Activated CD4-positive, alpha-beta T cell treated with anti-CD3 and anti-CD28 coated beads, Interleukin-2, amount 50 U/mL, for 1 hour (primary cell): ENCODE results near the gene FAM209B.
"Not testable (repeated sequence)": the region's sequence is repeated elsewhere in the genome, so short reads cannot be mapped to it uniquely, and the experiment has no call there.

Experiments
- DNase-seq: peaks from one replicate; pipeline ENCODE4 v3.0.0-alpha.2; 2020

The FAM209B gene

DNA sequence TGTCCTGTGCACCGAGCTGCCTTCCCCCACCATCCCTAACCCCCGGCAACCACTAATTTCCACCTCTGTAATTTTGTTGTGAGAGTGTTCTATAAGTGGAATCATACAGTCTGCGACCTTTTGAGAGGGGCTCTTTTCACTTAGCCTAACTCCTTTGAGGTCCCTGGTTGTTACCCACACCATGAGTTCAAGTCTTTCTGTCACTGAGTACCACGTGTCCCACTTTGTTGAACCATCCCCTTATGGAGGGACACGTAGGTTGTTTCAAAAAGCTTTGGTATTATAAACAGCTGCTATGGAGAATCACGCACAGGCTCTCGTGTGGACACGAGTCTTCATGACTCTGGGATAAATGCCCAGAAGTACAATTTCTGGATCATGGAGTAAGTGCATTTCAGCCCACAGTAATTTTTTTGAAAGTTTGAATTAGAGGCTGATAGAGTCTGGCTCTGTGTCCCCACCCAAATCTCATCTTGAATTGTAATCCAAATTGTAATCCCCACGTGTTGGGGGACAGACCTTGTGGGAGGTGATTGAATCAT, 9.5 kb downstream of the FAM209B start:
- DNase-seq = no peak

DNA sequence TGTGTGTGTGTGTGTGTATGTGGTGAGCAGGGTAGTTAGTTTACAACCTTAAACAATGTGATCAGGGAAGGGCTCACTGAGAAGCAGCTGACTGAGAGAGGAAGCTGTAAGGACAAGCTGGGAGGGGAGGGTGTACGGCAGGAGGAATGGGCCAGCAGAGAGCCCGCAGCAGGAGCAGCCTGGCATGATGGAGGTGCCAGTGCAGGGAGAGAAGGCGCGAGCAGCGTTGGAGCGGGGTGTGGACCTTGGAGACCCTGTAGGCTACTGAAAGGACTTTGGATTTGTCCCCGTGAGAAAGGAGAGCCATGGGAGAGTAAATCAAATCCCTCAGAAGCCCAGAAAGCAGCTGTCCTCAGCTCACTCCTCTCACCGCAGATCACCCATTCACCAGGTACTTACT, 18.5 kb downstream of the FAM209B start:
- DNase-seq = no peak

DNA sequence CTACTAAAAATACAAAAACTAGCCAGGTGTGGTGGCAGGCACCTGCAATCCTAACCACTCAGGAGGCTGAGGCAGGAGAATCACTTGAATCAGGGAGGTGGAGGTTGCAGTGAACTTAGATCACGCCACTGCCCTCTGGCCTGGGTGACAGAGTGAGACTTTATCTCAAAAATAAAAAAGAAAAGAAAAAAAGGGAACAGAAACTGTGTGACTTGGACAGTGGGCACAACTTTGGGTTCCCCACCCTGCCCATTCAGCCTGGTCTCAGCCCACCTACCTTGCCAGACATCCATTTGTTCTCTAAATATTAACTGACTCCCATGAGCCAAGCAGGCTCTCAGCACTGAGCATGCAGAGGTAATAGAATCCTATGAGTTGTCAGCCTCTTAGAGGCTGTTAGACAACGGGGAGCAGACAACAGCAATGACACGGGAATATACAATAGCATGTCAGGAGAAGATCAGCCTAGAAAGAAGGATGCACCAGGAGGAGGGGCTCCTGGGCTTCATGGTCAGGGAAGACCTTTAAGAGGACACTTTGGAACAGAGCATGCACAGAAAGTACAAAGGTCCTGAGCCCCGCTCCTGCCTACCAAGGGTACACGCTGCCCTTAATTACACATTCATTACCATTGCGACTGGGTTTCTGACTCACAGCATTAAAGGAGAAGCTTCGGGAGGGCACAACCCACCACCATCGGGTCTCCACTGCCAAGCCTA, 20.0 kb downstream of the FAM209B start:
- DNase-seq = no peak

DNA sequence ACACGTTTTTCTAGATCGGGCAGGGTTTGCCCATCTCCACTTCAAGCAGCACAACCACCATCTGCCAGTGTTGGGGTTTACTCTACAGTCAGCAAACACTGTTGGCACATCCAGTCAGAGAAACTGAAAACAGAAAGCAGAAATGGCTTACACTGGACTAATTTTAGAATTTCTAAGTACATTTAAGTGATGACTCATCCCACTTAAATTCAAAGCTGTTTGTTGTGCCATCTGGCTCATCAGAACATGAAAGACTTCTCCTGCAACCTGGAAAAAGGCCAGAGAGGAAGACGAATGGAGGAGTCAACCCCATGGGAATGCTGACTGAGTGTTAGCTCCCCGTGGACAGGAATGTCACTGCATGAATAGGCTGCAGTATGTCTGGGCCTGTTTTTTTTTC, 21.8 kb downstream of the FAM209B start:
- no peak for DNase-seq

DNA sequence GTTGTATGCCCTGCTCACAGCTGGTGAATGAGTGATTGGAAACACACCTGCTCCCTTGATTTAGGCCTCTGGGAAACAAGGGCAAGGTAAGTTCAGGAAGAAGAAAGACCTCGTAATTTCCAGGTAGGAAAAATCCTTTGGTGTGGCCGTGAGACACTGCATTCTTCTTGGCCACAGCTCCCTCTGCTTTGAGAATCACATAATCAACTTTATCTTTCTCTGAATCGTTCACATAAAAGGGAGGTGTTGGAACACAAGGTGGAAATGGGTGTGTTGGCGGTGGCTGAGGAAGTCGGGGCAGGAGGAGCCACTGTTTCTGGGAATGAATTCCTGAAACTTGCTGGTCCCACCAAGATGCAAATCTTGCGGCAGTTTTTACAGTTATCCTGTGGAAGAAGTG, 25.9 kb downstream of the FAM209B start:
- DNase-seq = no peak

DNA sequence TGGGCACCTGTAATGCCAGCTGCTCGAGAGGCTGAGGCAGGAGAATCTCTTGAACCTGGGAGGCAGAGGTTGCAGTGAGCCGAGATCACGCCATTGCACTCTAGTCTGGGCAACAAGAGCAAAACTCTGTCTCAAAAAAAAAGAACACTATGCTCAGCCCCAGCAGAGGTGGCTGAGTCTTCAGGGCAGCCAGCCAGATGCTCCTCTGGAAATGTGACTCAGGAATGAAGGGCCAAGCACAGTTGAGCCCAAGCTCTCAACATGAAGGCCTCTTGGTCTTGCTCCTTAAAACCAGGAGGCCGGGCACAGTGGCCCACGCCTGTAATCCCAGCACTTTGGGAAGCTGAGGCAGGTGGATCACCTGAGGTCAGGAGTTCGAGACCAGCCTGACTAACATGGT, 31.5 kb downstream of the FAM209B start:
- not testable (repeated sequence) for DNase-seq

DNA sequence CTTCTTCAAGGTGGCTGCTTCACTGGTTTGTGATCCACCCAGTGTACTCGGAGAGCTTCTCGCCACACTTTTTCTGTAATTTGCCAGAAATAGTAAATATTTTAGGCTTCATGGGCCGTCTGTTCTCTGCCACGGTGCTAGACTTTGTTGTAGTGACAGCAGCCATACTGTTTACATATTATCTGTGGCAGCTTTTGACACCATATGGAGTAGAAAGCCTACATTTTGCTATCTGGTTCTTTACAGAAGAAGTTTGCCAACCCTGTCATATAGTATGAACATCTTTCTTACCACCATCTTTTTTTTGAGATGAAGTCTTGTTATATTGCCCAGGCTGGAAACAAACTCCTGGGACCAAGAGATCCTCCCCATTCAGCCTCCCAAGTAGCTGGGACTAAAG, 32.5 kb downstream of the FAM209B start:
- no peak for DNase-seq

DNA sequence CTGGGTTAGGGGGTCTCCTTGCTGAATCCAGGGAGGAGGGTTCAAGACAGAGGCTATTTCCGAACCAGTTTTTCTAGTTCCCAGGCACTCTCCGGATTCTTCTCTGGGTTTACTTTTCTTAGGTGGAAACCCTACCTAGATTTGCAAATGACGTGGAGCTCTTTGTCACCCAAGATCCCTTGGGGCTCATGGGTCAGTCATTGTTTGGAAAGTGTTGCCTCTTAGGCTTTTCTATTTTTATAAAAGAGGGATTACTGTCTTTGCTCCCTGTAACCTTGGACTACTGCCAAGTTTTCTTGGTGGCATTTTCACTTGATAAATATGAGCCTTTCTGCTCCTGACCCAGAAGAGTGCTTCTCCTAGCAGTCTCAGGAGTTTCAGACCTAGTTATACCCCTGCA, 33.6 kb downstream of the FAM209B start:
- no peak for DNase-seq

DNA sequence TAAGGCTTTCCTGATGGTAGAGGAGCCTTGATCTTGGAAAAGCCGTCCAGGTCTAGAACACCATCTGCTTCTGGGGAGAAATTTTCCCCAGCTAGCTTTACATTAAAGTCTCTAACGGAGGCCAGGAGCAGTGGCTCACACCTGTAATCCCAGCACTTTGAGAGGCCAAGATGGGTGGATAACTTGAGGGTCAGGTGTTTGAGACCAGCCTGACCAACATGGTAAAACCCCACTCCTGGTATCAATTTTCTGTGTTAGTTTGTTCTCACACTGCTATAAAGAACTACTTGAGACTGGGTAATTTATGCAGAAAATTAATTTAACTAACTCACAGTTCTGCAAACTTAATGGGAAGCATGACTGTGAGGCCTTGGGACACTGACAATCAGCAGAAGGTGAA, 37.8 kb downstream of the FAM209B start:
- DNase-seq = no peak

DNA sequence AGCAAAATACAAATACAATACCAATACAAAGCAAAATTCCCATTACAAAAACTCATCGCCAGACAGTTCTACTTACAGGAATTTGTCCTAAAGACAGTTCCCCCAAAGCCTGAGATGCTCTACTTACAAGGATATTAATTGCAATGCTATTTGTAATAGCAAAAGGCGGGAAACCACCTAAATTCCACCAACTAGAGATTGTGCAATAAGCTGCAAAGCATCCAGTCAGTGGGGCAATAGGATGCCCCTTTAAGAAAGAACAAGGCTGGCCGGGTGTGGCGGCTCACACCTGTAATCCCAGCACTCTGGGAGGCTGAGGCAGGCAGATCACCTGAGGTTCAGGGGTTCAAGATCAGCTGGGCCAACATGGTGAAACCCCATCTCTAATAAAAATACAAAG, 39.1 kb downstream of the FAM209B start:
- DNase-seq = no peak

DNA sequence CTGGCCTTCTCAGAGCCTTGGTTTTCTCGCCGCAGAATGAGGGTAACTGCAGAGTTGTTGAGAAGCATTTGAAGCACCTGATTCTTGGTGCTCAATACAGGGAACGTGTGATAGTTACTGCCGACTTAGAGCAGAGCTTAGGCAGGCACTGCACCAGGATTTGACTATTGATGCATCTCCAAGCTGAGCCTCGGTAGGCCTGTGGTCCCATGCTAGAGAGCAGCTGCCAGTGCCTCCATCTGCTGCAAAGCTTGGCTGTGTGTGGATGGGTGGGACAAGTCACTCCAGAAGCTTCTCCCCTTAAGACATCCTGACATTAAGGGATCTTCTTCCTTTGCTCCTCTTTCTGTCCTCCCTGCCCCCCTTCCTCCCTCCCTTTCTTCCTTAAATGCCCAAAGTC, 40.9 kb downstream of the FAM209B start:
- no peak for DNase-seq

DNA sequence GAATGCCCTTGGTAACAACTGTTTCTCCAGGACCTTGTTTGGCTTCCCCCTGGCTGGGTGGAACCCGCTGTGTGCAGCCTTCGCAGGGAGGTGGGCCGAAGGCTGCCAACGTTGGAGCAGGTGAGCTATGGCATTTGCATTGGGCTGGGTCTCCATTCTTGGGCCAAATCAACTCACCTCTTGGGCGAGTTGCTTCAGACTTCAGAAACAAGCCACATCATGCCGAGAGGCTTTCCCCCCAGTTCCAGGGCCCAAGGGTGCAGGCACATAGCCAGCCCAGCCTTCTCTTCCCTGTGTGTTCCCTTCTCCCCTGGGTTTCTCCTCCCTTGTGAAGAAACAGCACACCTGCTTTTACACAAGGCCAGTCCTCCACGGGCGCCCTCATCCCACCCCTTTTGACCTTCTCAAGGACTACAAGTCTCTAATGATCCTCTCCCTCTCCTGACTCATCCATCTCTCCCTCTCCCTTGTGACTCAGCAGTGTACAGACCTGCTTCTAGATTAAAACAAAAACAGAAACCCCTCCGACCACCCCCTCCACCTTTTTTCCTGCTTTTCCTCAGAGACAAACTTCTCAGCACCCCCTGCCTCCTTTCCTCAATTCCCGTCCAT, 41.6 kb downstream of the FAM209B start:
- no peak for DNase-seq

DNA sequence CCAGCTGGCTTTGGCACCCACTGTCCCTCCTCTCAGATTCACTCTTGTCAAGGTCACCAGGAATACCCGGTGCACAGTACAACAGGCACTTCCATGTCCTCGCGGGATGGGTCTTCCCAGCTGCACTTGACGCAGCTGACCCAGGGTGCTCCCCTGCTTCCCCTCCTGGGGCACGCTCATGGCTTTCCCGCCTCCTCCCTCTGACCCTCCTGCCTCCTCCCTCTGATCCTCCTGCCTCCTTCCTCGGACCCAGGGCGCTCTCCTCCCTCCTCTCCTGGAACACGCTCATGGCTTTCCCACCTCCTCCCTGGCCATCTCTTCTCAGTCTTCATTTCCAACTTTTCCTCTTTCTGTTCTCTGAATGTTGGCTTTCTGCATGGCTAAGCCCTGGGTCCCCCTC, 42.1 kb downstream of the FAM209B start:
- no peak for DNase-seq

DNA sequence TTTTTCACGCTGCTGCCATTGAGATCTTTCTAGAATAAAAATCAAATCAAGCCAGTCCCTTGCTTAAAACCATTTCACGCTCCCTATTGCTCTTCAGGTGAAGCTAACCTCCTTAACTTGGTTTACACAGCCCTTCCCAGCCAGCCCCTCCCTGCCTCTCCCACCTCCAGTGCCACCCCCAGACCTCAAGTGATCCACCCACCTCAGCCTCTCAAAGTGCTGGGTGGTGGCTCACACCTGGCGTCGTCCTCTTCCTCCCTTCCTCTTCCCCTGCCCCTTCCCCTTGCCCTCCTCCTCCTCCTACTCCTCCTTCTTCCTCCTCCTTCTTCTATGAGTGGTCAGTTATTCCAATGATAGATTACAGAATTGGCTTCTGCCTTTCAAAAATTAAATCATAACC, 42.9 kb downstream of the FAM209B start:
- no peak for DNase-seq

DNA sequence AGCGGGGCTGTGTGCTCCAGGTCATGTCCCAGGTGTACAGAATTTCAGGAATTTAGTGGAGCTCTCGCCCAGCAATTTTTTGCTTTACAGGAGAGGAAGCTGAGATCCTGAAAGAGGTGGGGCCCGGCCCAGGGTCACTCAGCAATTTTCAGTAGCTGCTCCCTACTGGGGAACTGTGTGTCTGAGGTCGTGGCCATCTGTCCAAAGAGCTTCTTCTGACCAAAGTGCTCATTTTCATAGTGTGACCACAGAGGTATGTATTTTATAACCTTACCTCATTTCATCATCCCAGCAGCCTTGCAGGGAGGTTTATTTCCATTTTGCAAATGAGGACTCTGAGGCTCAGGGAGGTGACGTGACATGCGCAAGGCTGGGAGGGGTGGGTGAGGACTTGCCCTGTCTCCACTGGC, 46.3 kb downstream of the FAM209B start:
- no peak for DNase-seq

DNA sequence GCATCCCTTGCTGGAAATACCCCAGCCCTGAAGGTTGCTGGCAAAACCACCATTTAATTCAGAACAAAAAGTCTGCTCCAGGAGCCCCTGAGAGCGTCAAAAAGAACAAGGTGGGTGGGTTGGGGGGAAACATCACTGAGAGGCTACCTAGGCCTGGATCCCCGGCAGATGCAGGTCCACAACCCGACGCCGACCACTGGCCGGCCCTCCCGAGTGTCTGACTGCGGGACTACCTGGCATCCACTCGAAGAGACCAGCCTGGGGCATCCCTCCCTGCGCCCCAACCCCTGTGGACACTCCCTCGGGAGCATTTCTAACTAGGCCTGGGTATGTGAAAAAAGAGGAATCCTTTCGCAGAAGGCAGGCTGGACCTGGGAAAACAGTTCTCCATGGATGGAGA, 47.2 kb downstream of the FAM209B start:
- DNase-seq = no peak

DNA sequence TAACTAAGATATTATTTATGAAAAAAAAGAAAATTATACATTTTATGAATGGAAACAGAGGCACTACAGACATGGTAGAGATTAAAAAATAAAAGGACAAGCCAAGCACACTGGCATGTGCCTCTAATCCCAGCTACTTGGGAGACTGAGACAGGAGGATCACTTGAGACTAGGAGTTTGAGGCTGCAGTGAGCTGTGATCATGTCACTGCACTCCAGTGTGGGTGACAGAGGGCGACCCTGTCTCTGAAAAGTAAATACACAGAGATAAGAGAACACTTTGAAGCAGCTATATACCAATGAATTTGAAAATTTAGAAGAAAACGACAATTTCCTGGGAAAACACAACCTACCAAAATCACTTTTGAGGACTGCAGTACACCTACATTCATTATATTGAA, 48.7 kb downstream of the FAM209B start:
- no peak for DNase-seq

DNA sequence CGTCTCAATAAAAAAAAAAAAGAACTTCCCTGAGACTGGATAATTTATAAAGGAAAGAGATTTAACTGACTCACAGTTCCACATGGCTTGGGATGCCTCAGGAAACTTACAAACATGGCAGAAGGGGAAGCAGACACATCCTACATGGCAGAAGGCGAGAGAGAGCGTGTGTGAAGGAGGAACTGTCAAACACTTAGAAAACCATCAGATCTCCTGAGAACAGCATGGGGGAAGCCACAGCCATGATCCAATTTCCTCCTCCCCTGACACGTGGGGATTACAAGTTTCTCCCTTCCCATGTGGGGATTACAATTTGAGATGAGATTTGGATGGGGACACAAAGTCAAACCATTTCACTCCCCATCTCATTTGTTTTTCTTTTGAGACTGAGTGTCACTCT, 49.5 kb downstream of the FAM209B start:
- no peak for DNase-seq

DNA sequence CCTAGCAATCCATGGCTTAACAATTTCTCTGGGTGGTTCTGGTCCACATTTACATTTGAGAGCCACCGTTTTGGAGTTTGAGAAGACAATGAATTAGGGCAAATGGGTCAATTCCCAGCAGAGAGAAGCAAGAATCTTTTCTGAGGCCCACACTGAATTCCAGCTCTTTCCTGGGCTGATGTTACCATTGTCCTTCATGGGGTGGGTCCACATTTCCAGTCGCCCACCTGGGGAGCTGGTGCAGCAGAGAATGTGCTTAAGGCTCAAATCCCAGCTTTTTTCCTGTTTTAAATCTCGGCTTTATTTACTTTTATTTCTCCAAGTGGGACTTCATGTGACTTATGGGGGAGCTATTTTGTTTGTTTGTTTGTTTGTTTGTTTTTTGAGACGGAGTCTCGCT, 51.9 kb downstream of the FAM209B start:
- no peak for DNase-seq
